Mucosa of rectum (tissue), 2 donors: ENCODE results near the gene SLC30A1.
A peak's percentile ranks its signal among the peaks of the same experiment; 100 is the strongest.

Source experiments
- H3K27ac ChIP-seq, 2 donors: one replicate each; pipeline ENCODE4 v1.7.0; 2013; ENCODE audit warnings: inconsistent platforms in 2 of 2, low read depth in 2 of 2, low read length in 2 of 2
- H3K27me3 ChIP-seq, 2 donors: one replicate each; pipeline ENCODE4 v1.7.0; 2013; ENCODE audit warnings: low read length in 2 of 2; ENCODE audit not compliant: control insufficient read depth in 2 of 2, insufficient read depth in 2 of 2
- H3K36me3 ChIP-seq, 2 donors: one replicate each; pipeline ENCODE4 v1.7.0; 2013; ENCODE audit warnings: low read length in 2 of 2; ENCODE audit not compliant: control insufficient read depth in 2 of 2, insufficient read depth in 2 of 2
- H3K4me1 ChIP-seq, 2 donors: one replicate each; pipeline ENCODE4 v1.7.0; 2013; ENCODE audit warnings: low read length in 2 of 2, mild to moderate bottlenecking in 1 of 2; ENCODE audit not compliant: control insufficient read depth in 2 of 2, insufficient read depth in 2 of 2
- H3K4me3 ChIP-seq, 2 donors: one replicate each; pipeline ENCODE4 v1.7.0; 2013; ENCODE audit warnings: low read length in 2 of 2
- H3K9ac ChIP-seq, 2 donors: one replicate each; pipeline ENCODE4 v1.7.0; 2013; ENCODE audit warnings: low read length in 2 of 2, low read depth in 1 of 2, mild to moderate bottlenecking in 1 of 2
- H3K9me3 ChIP-seq, 2 donors: one replicate each; pipeline ENCODE4 v1.7.0; 2013; ENCODE audit warnings: low read length in 2 of 2; ENCODE audit not compliant: control insufficient read depth in 2 of 2
- donor health status: healthy.
- donor health status: Normal muscosa, but diverticular disease.

Gene SLC30A1

DNA sequence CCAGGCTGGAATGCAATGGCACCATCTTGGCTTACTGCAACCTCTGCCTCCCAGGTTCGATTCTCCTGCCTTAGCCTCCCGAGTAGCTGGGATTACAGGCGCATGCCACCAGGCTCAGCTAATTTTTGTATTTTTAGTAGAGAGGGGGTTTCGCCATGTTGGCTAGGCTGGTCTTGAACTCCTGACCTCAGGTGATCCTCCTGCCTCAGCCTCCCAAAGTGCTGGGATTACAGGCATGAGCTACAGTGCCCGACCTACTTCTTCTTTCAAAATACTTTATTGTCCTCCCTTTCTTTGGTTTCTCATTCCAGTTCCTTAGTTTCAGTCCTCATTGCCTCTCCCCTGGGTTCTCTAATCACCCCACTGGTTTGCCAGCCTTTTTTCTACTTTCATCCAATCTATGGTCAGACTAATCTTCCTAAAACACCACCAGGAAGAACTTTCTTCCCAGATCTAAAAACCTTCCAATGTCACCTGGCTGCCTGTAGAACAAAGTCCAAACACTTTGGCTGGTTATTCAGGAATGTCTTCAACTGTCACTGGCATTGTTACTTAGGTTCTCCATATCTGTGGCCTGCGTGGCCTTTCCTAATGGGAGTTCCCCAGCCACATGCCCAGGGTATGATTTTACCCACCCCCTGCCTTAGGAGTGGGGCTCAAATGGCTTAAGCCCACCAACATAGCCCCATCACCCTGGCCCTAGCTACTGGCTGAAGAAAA lies 29.0 kb upstream of the SLC30A1 start:
- no peak overlapping the region for H3K4me3 ChIP-seq
- no peak overlapping the region for H3K9ac ChIP-seq
- no peaks in the 10 kb centered on the region for H3K9me3 ChIP-seq
- no peaks in the 10 kb centered on the region for H3K36me3 ChIP-seq
- no peaks in the 10 kb centered on the region for H3K27me3 ChIP-seq
- peak overlapping the region; percentile 2 to 16 for H3K27ac ChIP-seq
- peaks cover 4 to 6% of the 10 kb centered on the region in 2 donors for H3K4me1 ChIP-seq

DNA sequence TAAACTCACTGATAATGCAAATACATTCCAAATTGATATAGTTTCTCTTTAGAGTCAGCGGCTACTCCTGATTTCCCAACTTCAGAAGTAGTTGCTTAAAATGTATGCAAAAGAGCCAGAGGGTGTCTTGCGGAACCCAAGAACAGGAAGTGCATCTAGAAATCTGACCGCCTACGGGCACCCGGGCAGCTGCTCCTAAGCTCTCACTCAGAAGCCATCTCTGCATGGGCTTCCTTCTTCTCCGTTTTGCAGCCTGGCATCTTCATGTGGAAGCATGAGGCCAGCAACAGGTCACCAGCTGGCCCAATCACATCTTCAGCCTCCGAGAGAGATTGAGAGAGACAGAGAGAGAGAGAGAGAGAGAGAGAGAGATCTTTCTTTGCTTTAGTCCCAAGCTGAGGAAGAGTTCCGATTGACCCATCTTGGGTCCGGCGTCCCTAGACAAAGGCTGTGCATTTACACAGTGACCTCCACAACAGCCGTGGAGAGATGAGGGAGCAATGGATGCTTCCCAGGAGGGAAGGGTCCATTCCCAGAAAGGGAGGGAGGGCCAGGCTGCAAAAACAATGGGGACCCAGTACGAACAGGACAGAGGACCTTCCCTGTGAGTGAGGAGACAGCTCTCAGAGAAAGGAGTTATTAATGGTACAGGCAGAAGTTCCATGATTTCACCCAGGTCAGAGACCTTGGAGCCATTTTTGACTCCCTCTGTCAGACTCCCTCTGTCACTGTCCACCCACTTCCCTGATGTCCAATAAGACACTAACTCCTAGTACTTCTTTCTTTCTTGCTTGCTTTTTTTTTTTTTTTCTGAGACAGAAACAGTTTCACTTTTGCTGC lies 28.2 kb upstream of the SLC30A1 start:
- H3K9me3 ChIP-seq, result no peaks in the 10 kb centered on the region
- peak overlapping the region; percentile 38 to 49 for H3K4me3 ChIP-seq
- H3K27ac ChIP-seq, result peak overlapping the region; percentile 43 to 53
- H3K4me1 ChIP-seq, result peaks cover 4 to 6% of the 10 kb centered on the region in 2 donors
- peak overlapping the region in 1 of 2 donors; percentile 19 for H3K9ac ChIP-seq
- H3K27me3 ChIP-seq, result no peaks in the 10 kb centered on the region
- no peaks in the 10 kb centered on the region for H3K36me3 ChIP-seq

DNA sequence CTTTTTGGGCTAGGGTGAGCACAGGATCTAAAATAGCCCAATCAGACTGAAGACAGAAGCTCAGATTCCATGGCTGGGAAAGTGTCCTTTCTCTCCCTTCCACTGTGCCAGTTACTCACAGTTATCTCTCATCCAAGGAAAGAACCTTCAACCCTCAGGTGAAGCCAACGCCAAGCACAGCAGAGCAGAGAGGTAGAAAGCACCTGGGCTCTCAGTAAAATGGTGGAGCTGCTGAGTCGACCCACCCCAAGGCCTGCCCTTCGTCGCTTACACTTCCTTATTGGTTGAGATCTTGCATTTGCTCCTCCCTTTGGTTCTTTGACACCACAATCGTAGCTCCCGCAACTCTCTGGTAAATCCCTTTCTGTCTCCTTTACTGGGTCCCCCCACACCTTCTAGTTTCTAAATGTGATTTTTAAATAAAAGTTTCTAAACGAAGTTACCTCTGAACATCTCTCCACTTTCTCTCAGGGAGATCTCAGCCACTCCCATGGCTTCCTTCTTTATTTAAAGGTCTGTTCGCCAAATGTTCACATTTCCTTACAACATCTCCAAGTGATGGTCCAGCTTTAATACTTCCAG lies 27.5 kb upstream of the SLC30A1 start:
- Histone ChIP-seq H3K4me3 (peak overlapping the region; percentile 38 to 49), H3K9ac (no peak overlapping the region), H3K4me1 (peaks cover 4 to 6% of the 10 kb centered on the region in 2 donors), H3K27me3 (no peaks in the 10 kb centered on the region), H3K9me3 (no peaks in the 10 kb centered on the region), H3K36me3 (no peaks in the 10 kb centered on the region), H3K27ac (peak overlapping the region in 1 of 2 donors; percentile 43)

DNA sequence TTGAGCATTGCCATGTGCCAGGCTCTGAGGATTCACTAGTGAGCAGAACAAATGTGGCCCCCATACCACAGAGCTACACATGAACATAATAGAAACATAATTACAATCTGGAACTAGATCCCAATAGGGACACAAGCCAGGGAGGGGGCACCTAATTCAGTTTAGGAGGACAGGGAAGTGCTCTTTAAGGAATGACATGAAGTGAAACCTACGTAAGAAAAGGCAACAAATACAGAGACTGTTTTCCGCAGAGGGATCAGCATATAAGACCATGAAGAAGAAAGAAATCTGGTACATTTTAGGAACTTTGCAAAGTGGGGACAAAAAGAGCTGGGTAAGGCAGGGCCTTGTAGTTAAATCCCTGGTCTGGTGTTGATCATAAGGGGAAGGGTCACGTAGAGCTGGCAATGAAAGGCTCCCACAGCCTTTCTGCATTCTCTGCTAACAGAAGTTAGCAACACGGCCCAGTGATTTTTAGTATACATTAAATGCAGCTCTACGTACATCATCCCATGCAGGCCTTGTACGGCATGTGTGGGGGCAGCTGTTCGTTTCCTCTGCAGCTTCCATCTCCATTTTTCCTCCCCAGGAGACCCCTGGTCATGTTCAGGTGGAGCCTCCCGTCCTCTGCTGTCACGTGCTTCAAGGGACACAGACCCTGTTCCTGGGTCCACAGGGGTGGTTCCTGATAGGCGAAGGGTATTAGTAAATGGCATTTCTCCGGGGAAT lies 26.8 kb upstream of the SLC30A1 start:
- Histone ChIP-seq H3K9me3 (no peaks in the 10 kb centered on the region), H3K36me3 (no peaks in the 10 kb centered on the region), H3K27ac (peak overlapping the region in 1 of 2 donors; percentile 43), H3K9ac (no peak overlapping the region), H3K4me1 (peaks cover 4 to 6% of the 10 kb centered on the region in 2 donors), H3K4me3 (peak overlapping the region in 1 of 2 donors; percentile 49), H3K27me3 (no peaks in the 10 kb centered on the region)

DNA sequence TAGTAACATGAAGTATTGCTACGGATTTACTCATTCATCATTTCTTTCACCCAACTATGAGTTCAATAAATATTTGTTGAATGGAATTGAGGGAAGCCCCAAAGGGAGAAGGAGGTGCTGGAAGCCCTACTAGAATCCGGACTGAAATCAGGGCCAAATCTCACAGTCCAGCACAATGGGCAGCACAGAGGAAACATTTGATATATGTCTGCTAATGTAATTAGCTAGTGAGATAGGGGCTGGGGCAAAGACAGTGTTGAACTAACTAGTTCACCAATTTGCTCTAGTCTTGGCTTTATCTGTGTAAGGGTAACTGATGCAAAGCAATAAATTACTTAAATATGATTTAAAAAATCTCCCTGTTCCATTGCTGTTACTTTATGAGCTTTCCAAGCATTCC lies 26.1 kb upstream of the SLC30A1 start:
- no peaks in the 10 kb centered on the region for H3K9me3 ChIP-seq
- H3K36me3 ChIP-seq, result no peaks in the 10 kb centered on the region
- H3K4me1 ChIP-seq, result peaks cover 4 to 6% of the 10 kb centered on the region in 2 donors
- H3K27ac ChIP-seq, result no peak overlapping the region
- H3K4me3 ChIP-seq, result no peak overlapping the region
- no peaks in the 10 kb centered on the region for H3K27me3 ChIP-seq
- H3K9ac ChIP-seq, result no peak overlapping the region

DNA sequence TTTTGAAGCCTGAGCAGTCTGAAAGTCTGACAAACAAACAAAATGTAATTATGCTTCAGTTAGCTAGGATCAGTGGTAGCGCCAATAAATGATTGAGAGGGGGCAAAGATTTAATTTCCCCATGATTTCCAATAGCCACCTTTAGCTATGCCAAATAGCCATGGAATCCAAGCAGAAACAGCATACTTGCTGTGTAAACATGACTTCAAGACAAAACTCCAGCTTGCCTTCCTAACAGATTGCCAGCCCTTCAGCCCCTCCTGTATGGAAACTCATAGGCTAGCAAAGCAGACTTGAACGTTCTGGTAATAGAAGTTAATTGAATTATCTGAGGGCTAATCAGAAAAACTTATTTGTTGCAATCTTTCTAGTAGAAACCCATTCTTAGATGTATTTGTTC lies 25.6 kb upstream of the SLC30A1 start:
- H3K9me3 ChIP-seq, result no peaks in the 10 kb centered on the region
- no peaks in the 10 kb centered on the region for H3K27me3 ChIP-seq
- peaks cover 4 to 6% of the 10 kb centered on the region in 2 donors for H3K4me1 ChIP-seq
- H3K27ac ChIP-seq, result no peak overlapping the region
- H3K36me3 ChIP-seq, result no peaks in the 10 kb centered on the region
- H3K9ac ChIP-seq, result no peak overlapping the region
- no peak overlapping the region for H3K4me3 ChIP-seq

DNA sequence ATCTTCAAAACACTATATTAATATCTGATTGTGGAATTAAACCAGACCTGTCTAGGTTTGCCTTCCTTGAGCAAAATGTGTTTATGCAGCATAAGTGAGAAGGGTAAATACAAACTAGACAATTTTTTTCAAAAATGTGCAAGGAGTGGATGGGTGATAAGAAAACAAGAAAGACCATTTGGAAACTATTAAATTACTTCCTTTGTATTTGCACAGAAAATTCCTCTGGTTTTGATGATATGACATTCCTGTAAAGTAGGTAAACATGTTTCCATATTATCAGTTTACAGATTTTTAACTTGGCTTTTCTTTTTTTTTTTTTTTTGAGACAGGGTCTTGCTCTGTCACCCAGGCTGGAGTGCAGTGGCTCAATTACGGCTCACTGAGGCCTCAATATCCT lies 24.8 kb upstream of the SLC30A1 start:
- Histone ChIP-seq H3K4me1 (peaks cover 4 to 6% of the 10 kb centered on the region in 2 donors), H3K27ac (no peak overlapping the region), H3K4me3 (no peak overlapping the region), H3K9ac (no peak overlapping the region), H3K27me3 (no peaks in the 10 kb centered on the region), H3K9me3 (no peaks in the 10 kb centered on the region), H3K36me3 (no peaks in the 10 kb centered on the region)

DNA sequence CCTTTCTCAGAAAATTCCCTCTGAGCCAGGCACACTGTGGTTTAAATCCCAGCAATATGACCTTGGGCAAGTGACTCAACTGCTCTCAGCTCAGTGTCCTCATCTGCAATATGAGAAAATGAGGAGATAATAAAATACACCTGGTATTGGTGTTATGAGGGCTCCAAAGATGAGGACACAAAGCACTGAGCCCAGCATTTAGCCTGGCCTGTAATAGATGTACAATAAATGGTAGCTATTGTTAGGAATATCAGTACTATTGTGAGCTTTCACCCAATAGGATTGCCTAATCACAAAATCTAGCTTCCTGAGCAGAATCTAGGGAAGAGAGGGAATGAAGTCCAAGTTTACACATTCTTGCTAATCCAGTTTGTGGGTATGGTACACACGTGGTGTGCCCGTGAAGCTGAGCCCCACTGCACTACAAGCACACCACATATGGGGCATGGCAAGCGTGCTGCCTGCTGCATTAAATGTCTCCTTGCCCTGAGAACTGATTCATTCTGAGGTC lies 24.3 kb upstream of the SLC30A1 start:
- Histone ChIP-seq H3K27ac (no peak overlapping the region), H3K9ac (no peak overlapping the region), H3K4me1 (peaks cover 1 to 4% of the 10 kb centered on the region in 2 donors), H3K36me3 (no peaks in the 10 kb centered on the region), H3K27me3 (no peaks in the 10 kb centered on the region), H3K9me3 (no peaks in the 10 kb centered on the region), H3K4me3 (no peak overlapping the region)

DNA sequence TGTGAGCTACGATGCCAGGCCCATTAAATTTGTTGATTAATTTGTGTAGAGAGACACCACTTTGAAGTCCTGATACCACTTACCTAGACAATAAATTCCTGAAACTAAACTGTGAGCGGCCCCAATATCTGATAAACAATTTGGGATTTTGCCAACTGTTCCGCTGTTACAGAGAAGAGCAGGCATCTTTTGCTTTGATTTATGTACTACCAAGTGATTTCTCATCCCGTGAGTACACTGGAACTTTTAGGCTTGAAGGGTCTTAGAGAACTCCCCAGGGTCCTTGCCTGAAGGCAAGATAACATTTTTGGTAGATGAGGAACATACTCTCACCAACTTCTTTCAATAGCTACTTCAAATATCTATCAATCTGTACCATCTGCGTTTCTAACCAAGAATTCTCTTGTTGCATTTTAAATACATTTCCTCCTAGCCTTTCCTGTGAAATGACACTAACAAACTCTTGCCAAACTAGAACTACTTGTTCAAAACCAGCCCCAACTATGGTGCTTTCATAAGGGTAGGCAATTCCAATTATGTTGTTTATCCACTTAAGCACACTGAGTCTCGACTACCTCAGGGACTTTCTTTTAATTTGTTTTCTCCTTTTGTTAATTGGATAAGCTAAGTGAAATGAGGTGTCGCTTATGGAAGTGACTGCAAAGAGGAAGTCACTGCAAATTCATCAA lies 23.2 kb upstream of the SLC30A1 start:
- no peak overlapping the region for H3K27ac ChIP-seq
- no peaks in the 10 kb centered on the region for H3K36me3 ChIP-seq
- H3K4me3 ChIP-seq, result no peak overlapping the region
- H3K4me1 ChIP-seq, result no peaks in the 10 kb centered on the region
- no peaks in the 10 kb centered on the region for H3K27me3 ChIP-seq
- no peak overlapping the region for H3K9ac ChIP-seq
- H3K9me3 ChIP-seq, result no peaks in the 10 kb centered on the region
